Activated CD8-positive, alpha-beta memory T cell treated with anti-CD3 and anti-CD28 coated beads, Interleukin-2, amount 50 U/mL, for 48 hours (primary cell): ENCODE measurements around the gene LSM7.

Experiments used
- DNase-seq: peaks from one replicate; pipeline ENCODE4 v3.0.0-alpha.2; 2020

The LSM7 gene

DNA sequence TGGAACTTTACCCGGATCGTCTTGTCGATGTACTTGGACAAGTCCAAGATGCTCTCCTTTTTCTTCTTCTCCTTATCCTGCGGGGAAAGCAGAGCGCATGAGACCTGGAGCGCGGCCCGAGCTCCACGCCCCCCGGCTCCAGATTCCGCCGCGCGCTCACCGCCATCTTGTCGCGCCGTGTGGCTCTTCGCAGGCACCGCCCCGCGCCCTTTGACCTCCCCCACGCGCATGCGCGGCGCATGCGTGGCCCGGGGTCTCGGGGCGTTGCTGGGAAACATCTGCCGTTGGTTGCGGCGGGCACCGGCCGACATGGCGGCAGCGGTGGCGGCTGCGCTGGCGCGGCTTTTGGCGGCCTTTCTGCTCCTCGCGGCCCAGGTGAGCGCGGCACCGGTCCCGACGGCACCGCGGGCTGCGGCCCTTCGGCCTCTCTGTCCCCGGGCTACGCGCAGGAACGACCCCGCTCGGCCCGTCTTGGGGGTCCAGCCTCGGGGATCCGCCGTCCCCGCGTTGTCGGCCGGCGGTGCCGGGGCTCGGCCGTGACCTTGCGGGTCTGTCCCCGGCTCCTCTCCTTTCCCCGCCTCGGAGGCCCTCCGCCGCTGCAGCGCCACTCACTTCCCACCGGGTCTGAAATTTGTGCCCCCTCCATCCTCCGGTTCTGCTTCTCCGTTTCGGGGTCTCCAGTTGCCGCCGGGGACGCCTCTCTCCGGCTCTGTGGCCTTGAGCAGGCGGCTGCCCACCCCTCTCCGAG, at the start of gene LSM7, which contains the start of gene SPPL2B:
Gene LSM7, minus strand, starts transcription at position 186 of the 748 bp plus-strand sequence. Its CDS starts 20 bp downstream, at position 166.
Gene SPPL2B, plus strand, starts transcription at position 284 of the 748 bp plus-strand sequence. Its CDS starts 26 bp downstream, at position 310.
- peak; percentile 97 for DNase-seq

DNA sequence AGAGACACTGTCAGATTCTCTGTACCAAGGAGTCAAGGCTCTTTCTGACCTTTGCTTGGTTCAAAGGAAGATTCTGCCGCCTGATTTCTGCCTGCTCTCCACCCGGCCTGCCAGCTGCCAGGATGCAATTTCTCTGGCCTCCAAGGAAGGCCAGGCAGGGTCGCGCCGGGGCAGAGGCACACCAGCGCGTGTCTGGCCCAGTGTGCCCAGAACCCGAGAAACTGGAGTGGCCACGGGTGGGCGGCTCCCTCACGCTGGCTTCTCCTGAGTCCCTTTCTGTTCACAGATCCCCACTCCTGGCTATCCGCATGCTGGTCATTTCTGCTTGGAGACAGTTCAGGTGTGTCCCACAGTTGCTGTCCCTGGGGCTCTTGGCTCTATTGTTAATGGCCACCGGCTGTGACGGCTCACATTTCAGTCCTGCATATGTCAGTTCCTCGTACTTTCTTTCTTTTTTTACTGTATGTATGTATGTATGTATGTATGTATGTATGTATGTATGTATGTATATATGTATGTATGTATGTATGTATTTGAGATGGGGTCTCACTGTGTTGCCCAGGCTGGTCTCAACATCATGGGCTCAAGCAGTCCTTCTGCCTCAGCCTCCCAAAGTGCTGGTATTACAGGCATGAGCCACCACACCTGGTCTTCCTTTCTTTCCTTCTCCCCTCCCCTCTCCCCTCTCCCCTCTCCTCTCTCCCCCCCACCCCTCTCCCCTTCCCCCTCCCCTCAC, 48.6 kb upstream of the LSM7 start:
- DNase-seq = no peak

DNA sequence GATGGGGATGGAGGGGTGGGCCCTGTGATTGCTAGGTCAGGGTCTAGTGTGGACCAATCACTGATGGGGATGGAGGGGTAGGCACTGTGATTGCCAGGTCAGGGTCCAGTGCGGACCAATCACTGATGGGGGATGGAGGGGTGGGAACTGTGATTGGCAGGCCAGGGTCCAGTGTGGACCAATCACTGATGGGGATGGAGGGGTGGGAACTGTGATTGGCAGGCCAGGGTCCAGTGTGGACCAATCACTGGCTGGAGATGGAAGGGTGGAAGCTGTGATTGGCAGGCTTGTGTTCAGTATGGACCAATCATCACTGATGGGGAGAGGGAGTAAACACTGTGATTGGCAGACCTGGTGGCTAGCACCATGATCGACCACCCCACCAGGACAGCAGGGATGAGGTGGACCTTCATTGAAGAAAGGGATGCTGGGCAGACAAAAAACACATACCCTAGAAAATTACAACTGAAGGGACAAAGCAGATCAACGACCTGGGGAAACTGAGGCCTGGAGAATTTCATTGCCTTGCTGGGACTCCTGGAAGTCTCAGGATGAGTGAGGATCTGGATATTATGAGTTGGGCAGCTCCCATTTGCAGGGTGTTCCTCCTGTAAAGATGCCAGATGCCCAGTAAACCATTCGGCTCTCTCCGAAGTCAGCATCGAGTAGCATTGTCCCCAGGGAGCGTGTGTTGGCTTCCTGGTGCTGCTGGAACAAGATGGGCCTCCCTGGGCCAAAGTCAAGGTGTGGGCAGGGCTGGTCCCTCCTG, 47.2 kb upstream of the LSM7 start:
- DNase-seq = no peak

DNA sequence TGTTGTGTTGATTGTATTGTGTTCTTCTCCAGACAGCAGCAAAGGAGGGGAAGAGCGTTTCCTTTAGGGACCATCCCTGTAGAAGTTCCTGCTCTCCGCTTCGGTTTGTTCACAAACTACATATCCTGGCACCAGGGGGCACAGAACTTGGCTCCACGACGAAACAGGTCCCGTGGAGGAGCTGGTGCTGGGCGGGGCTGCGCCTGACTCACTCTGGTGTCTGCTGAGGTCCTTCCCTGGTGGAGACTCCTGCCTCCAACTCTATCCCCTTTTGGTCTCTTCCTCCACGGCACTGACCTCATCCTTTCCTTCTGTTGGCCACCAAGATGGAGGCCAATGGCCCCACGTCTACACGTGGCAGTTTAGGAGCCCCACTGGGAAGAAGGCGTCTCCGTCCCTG, 46.4 kb upstream of the LSM7 start:
- no peak for DNase-seq

DNA sequence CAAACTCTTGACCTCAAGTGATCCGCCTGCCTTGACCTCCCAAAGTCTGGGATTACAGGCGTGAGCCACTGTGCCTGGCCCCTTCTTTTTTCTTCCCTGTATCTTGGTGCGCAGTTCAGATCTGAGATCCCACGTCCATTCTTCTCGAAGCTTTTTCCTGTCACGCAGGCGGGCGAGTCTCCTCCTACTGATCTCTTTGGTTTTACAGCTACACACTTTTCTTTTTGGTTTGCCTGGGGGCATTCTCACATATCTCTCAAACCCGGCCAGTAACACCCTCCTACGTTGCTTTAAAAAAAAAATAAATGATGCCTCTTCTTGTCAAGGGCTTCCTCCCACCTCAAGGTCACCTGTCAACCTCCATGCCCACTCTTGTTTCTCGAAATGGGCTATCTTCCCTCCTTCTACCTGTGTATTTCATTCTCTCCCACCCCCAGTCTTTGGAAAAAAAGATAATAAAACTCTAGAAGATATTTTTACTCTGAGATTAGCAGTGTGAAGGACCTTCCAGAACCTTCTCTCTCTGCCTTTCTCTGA, 43.8 kb upstream of the LSM7 start:
- DNase-seq = no peak

DNA sequence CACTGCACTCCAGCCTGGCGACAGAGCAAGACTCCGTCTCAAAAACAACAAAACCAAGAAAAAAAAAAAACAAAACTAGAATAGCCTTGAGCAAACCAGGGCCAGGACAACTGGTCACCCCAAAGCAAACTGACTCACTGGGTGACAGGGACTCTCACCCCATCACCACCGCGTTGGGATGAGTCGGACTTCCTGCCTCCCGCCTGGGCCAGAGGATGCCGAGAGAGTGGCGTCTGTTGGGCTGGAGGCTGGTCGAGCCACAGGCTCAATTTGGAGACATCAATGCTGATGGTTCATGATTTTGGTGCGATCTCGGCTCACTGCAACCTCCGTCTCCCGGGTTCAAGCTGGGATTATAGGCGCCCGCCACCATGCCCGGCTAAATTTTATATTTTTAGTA, 43.3 kb upstream of the LSM7 start:
- DNase-seq = no peak

DNA sequence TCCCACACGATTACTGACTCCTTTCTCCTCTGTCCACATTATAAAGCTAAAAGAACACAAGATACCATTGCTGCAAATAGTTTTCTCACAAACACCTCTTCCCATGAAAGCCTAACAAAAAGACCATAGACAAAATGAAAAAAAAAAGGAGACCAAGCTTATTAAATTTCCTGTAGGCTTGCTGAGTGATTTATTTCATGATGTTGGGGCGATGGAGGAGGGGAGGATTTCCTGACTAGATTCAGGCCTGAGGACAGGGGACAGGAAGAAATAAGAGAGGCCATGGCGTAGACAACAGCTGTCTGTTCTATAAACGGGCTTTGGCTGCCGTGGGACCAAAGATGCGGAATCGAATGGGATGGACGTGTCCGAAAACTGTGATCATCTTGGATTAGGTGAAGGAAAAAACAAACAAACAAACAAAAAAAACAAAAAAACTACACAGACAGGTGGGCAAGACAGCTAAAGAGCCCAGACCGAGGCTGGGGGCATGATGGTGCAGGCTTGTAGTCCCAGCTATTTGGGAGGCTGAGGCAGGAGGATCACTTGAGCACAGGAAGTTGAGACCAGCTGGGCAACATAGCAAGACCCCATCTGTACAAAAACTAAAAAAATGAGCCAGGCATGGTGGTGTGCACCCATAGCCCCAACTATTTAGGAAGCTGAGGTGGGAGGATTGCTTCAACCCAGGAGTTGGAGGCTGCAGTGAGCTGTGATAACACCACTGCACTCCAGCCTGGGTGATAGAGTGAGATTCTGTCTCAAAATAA, 37.0 kb upstream of the LSM7 start:
- no peak for DNase-seq

DNA sequence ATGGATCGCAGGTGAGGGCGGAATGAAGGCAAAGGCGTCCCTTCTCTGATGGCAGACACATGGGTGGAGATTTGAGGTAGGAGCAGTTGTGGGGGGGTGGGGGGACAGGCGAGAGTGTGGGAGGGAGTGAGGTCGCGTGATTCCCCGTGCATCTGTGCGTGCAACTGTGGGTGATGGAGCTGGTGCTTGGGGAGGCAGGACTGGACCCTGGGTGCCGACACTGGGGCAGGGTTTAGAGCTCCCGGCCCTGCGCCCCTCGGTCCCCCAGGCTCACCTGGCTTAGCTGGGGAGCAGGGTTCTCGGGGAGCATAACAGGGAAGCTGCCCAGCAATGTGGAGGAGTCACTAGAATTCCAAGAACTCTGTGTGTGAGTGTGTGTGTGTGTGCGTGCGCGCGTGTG, 35.0 kb upstream of the LSM7 start:
- no peak for DNase-seq

DNA sequence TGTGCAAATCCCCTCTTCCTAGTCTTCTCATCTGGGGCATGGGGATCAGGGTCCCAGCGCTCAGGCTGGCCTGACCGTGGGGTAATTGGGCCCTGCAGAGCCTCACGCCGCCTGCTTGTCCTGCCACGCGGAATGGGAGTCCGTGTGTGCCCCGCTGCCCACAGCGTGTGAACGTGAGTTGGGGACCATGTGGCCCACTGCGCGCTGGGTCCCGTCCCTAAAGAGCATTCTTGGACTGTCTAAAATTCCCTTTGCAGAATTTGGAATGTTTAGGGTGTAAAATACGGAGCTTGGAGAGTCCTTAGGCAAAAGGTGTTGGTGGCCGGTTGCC, 34.5 kb upstream of the LSM7 start:
- DNase-seq = no peak

DNA sequence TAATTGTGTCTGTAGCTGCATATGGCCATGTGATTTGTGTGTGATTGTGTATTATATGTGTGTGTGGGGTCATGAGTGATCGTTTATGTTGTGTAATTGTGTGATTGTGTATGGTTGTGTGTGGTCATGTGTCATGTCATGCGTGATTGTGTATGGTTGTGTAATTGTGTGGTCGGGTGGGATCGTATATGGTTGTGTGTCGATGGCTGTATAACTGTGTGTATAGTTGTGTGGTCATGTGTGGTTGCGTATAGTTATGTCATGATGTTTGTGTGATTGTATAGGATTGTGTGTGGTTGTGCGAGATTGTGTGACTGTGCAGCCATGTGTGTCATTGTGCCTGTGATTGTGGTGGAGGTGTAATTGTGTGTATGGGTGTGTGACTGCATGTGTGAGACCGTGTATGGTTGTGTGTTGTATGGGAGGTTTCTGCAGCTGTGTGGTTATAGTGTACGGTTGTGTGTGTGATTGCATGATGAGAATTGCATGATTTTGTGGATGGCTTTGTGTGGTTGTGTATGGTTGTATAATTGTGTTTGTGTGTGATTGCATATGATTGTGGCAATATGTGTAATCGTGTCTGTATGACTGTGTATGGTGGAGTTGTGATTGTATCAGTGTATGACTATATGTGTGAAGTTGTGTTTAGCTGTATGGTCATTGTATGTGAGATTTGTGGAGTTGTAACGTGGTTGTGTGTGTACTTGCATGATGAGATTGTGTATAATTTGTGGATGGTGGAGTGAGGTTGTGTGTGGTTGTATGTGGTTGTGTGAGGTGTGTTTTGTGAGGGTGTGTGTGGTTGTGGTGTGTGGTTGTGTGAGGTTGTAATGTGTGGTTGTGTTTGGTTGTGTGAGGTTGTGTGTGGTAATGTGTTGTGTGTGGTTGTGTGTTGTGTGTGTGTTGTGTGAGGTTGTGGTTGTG, 33.9 kb upstream of the LSM7 start:
- DNase-seq = no peak

DNA sequence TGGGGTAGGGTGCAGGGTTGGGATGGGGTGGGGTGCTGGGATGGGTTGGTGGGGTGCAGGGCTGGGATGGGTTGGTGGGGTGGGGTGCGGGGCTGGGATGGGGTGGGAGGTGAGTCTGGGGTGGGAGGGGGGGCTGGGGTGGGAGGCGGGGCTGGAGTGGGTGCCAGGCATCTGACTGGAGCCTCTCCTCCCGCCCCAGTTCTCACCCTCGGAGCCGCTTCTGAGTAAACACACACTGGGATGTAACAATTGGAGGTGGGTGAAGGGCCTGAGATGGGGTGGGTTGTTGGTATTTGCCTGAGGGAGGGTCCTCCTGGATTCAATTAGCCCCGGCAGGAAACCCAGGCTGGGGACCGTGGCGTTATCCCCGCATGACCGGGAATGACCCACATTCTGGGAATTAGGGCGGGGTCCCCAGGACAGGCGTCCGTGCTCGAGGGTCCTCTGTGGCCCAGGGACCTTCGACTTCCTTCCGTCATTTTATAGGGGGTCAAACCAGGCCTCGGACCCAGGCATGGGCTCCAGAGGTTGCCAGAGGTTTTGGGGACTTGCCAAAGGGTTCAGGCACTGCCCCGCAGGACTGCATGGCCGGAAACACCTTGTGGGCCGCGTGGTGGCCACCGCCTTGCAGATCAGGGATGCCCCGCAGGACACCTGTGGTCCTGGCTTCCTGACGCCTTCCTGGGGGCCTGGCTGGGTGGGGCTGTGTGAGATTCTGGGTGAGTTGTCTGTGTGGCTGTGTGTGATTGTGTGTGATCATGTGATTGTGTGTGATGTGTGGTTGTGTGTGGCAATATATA, 33.1 kb upstream of the LSM7 start:
- DNase-seq = no peak

DNA sequence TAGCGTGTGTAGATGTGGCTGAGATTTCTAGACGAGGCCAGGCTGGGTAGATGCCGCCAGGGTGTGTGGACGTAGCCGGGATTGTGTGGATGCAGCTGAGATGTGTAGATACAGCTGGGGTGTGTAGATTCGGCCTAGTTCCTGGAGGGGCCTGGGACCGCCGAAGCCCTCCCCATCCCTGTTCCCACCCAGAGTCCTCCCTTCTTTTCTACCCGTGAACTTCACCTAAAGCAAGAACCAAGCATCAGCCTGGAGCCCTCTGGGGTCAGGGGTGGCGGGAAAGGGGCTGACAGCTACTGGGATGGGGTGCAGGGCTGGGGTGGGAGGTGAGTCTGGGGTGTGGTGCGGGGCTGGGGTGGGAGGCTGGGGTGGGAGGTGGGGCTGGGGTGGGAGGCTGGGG, 32.4 kb upstream of the LSM7 start:
- DNase-seq = no peak

DNA sequence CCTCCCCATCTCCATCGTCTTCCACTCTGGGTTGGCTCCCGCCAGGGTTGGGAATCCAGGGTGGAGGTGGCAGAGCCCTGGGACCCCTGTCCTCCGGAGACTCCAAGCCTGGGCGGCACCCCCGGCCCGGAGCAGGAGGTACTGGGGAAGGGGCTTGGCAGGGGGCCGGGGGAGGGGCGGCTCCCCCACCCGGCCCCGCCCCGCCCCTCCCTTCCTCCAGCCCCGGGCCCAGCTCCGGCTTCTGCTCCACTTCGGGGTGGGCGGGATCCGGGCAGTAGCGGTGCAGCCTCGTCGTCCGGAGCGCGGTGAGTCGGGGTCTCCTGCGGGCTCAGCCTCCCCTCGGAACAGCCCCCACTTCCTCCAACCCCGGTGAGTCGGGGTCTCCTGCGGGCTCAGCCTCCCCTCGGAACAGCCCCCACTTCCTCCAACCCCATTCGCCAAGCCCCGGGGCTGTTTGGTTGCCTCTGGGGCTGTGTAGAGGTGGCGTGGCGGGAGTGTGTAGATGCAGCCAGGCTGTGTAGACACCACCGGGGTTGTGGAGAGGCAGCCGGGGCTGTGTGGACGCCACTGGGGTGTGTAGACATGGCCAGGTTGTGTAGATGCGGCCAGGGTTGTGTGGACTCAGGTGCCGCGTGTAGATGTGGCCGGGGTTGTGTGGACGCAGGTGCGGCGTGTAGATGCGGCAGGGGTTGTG, 31.8 kb upstream of the LSM7 start, which contains the start of gene TMPRSS9:
Gene TMPRSS9, plus strand, starts transcription at position 274 of the 694 bp plus-strand sequence. CDS start 29,521 bp downstream, outside the sequence.
- no peak for DNase-seq

DNA sequence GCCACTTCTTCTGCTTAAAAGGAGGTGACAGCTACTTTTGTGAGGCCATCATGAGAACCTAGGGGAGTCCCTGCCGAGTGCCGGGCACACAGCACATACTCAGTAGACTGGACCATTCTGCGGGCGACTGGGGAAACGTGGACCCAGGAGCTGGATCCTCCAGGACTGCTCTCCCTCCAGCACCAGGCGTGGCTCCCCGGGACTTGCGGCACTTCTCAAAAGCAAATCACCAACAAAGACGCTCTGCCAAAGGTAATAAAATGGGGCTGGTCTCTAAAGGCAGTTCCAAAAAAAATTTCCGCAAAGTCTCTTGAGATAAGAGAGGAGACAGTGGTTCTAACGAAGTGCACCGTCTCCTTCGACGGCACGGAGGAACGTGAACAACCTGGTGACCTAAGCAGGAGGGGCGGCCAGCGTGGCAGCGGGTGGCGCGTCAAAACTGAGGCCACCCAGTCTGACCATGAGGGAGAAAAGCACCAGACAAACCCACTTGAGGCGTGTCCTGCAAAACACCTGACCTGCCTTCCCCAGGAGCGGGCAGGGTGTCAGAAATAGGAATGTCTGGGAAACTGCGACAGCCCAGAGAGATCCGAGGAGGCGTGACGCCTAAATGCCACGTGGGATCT, 30.3 kb upstream of the LSM7 start:
- DNase-seq = no peak

DNA sequence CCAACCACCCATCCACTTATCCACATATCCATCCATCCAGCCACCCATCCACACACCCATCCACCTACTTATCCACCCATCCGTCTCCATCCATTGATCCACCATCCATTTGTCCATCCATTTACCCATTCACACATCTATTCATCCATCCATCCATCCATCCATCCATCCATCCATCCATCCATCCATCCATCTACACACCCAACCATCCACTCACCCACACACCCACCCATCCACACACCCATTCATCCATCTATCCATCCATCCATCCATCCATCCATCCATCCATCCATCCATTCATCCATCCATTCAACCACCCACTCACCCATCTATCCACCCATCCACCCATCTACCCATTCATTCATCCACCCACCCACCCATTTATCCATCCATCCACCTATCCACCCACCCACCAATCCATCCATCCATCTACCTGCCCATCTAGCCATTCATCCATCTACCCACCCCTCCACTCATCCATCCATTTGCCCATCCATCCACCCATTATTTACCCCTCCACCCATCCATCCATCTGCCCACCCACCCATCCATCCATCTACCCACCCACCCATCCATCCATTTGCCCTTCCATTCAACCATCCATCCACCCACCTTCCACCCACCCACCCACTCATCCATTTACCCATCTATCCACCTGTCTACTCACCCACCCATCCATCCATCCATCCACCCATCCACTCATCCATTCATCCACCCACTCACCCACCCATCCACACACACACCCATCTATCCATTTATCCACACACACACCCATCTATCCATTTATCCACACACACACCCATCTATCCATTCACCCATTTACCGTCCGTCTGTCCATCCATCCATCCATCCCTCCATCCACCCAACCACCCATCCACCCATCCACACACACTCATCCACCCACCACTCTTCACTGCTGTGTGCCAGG, 29.2 kb upstream of the LSM7 start:
- no peak for DNase-seq

DNA sequence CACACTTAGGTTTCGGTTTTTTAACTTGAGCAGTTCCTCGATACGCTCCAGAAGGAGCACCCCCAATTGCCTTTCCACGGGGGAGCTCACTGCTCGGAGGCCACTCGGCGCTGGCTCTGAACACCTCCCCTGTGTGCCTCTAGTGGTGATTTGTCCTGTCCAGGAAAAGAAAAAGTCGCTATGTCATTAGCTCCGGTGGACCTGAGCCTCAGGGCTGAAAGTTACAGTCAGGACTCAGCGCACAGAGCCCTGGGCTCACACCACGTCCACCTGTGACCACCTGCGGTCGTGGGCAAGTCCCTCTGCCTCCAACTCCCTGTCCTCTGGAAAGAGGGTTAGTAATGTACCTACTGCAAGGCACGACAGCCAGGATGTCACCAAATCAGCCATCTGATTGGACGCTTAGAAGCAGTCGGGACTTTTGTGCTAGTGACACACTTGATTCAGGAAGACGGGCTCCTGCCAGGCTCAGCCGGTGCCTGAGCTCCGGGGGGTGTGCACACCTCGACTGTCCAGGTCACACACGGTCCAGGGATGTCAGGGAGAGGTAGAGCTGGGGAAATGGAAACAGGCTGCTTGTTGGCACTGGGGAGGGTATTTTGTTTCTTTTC, 27.8 kb upstream of the LSM7 start:
- DNase-seq = no peak

DNA sequence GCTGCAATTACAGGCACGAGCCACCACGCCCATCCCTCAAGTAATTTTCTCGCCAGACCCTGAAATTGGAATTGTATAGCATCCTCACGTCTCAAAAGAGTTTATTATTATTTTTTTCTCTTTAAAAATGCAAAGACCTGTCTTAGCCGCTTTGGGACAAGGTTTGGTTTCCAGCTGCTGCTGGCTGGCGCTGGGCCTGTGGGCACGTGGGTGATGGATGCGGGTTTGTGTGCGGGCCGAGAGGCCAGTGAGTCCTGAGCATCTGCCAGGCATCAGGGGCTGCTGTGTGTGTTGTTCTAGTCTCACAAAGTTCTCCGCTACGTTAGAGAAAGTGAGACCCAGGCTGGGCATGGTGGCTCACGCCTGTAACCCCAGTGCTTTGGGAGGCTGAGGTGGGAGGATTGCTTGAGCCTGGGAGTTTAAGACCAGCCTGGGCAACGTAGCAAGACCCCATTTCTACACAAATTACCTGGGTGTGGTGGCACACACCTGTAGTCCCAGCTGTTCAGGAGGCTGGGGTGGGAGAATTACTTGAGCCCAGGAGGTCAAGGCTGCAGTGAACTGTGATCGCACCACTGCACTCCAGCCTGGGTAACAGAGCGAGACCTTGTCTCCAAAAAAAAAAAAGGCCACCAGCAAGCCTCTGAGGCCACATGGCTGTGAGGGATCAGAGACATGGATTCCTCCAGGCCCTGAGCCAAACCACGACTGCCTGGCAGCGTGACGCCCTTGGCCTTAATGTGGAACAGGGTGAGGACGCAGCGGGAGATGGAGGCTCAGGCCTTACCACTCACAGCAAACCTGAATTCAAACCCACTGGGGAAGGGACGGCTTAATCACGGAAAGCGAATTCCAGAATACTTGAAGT, 27.0 kb upstream of the LSM7 start:
- no peak for DNase-seq
